ELR (cell line): ENCODE measurements around the gene FLNC.
A peak's percentile ranks its signal among the peaks of the same experiment; 100 is the strongest.

ENCODE experiments used
- DNase-seq: peaks from one replicate; pipeline ENCODE4 v3.0.0-alpha.2; 2015; ENCODE audit warnings: low read depth

The FLNC gene

DNA sequence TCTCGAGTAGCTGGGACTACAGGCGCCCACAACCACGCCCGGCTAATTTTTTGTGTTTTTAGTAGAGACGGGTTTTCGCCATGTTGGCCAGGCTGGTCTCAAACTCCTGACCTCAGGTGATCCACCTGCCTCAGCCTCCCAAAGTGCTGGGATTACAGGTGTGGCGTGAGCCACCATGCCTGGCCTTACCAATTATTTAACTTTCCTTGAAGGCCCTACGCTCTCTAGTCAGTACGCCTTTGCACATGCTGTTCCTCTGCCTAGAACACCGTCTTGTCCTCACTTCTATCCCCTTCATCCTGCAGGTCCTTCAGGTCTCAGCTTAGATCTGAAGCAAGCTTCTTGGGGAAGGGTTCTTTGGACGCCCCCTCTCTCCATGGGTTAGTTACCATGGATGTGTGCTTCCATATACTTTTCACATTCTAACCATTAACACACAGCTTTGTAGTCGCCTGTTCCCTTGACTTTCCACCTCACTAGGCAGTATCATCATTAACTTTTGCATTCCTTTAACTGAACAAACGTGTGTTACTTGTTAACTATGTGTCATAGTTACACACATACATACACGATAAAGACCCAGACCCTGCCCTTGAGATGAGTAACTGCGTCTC, 31.9 kb downstream of the FLNC start:
- DNase-seq: no peak

DNA sequence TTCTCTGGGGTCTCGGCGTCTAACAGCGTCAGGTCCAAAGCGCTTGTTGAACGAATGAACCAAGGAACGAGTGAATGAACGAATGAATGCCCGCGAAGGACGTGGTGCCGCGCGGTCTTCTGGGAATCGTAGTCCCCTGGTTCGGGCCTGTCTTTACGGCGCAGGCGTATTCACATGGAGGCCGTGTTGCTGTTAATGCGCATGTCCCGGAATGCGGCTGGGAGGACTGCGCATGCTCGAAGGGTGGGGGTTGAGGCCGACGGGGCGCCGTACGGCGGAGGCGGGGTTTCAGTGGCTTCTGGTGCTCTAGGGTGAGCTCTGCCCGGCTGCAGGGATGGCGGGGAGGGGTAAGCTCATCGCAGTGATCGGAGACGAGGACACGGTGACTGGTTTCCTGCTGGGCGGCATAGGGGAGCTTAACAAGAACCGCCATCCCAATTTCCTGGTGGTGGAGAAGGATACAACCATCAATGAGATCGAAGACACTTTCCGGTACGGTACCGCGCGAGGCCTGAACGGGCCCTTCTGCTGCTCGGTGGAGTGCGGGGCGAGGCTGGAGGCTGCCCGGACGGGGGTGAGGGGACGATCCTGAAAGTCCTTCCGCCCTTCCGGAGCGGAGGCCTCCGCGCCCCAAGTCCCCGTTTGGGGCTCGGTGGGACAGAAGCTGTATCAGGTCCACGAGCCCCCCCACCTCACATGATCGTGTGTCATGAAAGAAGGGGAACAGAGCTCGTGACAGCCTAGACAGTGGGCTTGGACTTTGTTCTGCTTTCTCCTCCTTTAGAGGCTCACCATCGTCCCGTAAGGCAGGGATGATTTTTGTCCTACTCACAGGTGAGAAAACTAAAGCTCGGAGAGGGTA, 32.6 kb downstream of the FLNC start, which contains the start of gene ATP6V1F:
Gene ATP6V1F (plus strand): TSS at position 286 of the 862 bp plus-strand sequence. CDS start 49 bp downstream, at position 335.
- DNase-seq: peak; percentile 94

DNA sequence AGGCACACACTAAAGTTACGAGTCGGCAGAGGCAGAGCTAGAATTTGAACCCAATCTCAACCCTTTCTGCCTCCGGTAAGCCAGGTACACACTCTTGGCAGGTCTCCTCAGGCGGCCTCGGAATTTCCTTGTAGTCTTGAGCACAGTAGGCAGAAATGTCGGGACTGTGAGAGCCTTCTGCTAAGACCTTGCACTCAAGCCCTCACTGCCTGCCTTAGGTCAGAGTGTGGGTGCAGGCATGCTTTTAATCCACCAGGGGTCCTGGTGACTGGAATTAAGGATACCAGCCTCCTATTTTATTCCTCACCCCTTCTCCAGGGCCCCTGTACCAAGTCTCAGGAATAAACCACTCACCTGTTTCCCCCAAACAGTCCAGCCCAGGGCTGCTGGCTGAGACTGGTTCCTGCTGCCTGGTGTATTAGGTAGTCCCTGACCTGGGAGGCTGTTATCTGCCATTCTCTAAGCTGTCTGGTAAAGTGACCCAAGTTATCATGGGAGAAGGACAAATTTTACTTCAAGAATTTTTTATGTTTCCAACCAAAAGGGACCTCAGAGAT, 33.3 kb downstream of the FLNC start:
- DNase-seq: peak; percentile 84

DNA sequence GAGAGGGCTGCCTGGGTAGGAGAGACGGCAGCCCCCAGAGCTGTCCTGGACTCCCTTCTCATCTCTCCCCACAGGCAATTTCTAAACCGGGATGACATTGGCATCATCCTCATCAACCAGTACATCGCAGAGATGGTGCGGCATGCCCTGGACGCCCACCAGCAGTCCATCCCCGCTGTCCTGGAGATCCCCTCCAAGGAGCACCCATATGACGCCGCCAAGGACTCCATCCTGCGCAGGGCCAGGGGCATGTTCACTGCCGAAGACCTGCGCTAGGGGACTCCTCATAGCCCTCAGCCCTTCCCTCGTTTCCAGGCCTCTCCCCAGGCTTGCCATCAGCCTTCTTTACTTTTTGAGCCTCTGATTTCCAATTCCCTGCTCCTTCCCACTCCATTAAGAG, 35.1 kb downstream of the FLNC start:
- DNase-seq: no peak

DNA sequence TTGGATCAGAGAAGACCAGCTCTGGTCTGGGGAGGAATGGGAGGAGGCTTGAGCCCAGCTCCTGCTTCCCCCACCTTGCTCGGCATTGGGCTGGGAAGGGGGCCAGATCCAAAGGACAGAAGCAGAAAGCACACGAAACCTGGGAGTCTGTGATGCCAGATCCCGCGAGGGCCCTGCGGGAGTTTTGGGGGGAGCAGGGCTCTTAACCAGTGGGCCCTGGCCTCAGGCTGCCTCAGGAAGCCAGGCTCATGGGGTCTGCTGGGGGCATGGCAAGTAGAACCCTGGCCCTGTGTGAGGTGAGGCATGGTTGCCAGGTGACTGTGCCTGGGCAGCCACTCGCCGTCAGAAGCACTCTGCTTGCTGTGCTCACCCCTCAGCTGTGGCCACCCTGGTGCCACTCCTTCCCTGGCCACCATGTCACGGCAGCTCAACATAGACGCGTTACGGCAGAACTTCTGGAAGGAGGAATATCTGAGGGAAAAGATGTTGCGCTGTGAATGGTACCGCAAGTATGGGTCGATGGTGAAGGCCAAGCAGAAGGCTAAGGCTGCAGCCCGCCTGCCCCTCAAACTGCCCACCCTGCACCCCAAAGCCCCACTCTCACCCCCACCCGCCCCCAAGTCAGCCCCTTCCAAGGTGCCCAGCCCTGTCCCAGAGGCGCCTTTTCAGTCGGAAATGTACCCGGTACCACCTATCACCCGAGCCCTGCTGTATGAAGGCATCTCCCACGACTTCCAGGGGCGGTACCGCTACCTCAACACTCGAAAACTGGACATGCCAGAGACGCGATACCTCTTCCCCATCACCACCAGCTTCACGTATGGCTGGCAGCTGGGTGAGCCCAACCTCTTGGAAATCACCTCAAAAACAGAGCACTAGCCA, 36.0 kb downstream of the FLNC start:
- DNase-seq: no peak

DNA sequence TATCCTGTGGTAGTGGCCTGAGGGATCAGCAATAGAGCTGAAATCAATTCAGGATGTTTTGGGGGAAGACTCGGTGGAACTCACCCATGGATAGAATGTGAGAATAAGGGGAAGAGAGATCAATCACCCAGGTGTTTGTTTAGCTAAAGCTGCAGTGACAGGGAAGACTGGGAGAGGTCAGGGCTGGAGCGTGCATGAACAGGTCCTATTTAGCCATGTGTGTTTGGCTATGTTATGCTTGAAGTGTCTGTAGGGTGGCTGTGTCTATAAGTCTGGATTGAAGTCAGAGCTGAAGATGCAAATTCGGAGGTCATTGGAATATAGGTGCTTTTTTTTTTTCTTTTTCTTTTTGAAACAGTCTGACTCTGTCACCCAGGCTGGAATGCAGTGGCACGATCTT, 37.0 kb downstream of the FLNC start:
- DNase-seq: no peak

DNA sequence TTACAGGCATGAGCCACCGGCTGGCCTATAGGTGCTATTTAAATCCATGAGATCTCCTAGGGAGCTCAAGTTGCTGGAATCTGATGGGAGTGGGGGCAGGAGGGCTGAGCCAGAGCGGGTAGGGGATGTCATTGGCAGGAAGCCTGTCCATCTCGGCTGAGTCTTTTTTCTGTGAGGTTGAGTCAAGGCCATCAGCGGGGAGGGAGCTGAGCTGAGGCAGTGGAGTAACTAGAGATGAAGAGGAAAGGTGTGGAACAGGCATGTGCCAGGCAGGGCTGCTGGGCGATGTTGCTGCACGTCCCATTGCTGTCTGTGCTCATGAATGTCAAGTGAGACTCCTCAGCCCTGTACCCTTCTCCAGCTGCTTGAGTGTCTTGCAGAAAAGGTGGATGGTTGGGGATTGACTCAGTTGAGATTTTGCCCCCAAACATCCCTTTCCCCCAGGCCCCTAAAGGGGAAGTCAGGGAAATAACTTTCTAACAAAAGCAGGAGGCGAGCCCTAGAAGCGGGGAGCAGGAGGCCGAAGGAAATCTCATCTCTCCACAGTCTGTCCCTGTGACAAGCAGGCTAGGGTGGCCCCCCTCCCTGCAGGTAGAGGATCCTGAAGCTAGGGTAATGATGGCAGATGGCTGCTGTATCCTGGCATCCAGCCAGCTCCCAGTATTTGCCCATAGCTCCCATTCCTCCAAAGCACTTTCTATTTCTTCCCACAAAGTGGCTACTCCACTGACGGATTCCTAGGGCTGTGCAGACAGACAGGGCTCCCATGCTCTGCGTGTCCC, 37.8 kb downstream of the FLNC start:
- no peak for DNase-seq

DNA sequence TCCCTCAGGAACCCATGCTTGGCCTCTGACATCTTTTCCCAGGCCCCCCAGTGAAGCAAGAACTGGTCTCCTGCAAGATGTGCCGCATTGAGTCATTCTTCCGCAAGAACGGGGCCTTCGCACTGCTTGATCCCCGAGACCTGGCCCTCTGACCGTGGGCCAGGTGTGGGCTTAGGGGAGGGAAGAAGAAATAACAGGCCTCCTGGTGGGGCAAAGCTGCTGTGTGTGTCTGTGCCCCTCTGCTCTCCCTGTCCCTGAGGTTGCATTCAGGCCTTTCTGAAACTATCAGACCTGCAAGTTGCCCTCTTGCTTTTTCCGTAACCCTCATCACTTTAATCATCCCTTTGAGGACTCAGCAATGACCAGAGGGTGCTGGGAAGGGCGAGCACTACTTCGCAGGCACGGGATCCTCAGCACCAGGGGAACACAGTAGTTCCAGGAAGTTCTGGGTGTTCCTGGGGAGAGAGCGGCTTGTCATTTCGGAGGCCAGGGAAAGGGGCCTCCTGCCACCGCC, 38.5 kb downstream of the FLNC start:
- DNase-seq: no peak

DNA sequence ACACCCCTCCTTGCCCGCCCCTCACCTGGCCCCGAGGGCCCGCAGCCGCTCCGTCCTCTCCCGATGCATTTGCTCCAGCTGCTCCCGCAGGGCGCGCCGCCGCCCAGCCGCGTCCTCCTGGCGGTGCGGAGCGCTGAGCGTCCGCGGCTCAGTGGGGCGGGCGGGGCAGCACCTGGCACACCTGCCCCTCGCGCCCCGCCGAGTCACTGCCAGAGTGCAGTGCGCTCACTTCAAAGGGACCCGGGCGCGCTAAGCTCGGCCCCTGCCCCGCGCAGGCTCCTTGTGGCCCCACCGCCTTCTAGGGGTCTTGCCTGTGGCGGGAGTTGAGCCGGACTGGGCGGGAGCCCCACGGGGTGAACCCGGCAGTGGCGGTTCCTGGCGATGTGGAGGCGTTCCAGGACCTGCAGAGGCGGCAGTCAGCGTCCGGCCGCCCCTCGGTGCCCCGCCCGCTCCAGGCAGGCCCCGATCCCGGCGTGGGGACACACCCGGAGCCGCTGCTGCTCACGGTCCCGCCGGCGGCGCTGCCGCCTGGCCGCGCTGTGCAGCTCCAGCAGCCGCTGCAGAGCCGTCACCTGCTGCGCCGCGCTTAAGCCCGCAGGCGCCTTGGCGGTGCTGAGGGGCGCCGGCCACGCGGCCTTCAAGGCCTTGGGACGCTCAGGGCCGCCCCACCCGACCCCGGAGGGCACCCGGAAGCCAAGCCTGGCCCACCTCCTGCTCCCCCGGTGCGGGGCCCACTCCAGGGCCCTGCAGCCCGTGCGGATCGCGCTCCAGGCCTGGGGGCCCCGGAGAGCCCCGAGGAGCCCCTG, 39.1 kb downstream of the FLNC start:
- DNase-seq: peak; percentile 45

DNA sequence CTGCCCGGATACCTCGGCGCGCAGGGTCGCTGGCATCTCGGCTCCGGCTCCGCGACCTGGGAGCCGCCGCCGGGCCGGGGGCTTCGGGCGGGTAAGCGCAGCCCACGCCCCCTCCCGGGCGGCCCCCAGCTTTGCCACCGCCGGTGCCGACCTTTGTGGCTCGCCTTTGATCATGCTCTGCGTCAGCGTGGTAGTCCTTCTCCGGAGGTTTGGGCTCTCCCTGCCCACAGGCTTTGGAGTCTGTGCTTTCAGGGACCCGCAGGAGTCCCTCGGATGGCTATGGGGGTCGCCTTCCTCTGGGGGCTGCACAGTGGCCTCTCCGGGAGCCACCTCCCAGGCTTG, 39.7 kb downstream of the FLNC start:
- DNase-seq: no peak

DNA sequence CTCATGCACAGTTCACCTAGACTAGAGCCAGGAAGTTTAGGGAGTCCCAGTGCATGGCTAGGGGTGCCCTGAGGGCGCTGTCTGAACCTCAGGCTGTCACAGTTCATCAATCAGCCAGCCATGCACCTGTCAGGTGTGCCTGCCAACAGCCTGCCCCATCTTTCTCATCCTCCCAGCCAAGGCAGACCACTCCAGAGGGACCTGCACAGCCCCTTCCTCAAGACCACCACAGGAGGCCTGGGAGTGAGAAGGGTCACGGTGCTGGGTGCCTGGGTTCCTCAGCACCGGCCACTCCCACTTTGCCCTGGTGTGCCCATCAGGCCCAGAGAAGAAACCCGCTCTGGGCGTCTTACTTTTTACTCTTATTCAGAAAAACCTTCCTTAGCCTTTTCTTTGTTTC, 40.8 kb downstream of the FLNC start:
- no peak for DNase-seq

DNA sequence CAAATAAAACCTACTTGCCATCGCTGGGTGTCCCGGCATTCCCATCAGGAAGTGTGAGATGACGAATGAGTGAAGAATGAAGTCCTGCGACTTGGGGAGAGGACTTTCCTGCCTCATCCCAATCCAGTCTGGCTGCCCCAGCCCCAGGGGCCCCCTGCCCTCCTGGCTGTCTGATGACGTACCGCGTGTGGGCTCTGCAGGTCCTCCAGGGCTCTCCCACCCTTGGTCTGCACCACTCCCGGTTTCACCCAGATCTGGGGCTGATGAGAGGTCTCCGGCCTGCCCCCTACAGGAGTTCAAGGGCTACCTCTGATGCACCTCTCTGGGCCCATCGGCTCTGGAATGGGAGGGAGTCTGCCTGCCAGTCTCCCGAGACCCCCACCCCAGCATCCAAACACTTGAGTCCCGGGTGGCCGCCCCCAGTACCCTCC, 42.2 kb downstream of the FLNC start:
- DNase-seq: peak; percentile 19

DNA sequence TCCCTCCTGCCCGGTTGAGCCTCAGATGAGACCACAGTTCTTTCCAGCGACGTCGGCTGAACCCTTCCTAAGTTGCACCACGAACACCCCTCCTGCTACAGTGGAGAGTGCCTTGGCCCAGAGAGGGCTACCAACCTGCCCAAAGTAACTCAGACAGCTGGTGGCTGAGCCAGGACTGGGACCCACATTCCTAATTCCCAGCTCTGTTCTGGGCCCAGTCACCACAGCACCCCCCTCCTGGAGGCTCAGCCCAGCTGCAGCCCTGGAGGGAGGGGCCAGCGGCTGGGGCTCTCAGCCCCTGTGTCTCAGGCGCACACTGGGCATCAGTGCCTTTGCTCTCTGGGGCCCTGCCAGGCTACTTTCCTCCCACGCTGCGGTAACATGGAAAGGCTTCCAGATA, 43.0 kb downstream of the FLNC start:
- no peak for DNase-seq

DNA sequence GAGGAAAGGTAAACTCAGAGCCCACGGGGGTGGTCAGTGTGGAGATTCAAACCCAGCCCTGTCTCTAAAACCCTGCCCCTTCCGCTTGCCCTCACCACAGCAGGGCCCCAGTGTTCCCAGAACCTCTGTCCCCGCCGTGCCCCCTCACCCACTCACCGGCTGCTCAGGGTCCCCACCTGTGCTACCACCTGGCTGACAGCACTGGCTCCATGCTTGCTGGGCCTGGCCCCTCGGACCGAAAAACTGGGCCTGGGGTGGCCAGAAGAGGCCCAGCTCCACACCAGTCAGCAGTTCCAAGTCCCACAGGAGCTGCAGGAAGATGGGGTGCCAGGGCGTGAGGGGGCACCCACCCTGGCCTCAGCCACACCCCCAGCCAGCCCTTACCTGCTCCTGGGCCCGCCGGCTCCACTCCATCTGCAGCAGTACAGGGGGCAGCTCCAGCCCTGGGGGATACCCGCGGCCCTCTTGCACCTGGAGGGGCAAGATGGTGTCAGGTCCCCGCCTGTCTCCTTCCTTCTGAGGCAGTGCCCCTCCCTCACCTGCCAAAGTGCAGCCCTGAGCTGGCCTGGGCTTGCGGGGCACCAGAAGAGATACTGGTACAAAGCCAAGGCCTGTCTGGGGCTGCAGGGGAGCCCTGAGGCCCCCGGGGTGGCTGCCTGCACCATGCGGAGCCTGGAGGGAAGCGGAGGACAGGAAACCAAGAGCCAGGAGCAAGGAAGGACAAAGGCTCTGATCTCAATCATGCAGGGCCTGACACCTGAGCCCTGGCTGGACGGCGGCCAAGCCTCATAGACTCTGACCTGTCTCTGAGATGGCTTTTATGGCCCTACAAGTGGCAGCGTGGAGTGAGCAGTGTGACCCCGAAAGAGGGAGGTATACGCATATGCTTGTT, 44.2 kb downstream of the FLNC start:
- DNase-seq: no peak

DNA sequence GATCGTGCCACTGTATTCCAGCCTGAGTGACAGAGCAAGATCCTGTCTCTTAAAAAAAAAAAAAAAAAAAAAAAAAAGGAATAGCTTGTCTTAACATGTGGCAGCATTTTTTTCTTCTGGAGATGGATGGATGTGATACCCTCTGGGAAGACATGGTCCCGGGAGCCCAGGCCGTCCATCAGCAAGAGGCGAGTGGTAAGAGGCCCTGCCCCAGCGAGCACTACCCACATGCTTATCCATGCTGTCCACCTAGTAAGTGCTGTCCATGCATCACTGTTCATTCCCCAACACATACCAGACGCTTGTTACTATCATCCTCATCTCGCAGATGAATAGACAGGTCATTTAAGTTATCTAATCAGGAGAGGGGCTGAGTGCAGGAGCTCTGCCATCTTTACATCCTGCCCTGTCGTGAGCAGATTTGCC, 45.3 kb downstream of the FLNC start:
- no peak for DNase-seq

DNA sequence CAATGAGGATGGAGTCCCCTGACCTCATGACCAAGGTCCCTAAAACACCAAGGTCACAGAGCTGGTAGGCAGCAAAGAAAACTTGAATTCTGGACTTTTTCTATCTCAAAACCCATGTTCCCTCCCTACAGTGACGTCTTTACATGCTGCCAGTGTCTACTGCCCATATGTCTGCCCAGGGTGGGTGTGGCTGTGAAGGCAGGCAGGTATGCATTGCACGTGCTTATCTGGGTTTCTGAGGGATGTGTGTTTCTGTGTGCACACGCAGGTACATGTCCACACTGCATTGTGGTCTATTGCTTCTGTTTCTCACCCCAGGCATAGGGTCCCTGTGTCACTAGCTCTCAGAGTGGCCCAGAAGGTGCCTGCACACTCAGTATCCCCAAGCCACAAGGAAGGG, 45.9 kb downstream of the FLNC start:
- DNase-seq: no peak

DNA sequence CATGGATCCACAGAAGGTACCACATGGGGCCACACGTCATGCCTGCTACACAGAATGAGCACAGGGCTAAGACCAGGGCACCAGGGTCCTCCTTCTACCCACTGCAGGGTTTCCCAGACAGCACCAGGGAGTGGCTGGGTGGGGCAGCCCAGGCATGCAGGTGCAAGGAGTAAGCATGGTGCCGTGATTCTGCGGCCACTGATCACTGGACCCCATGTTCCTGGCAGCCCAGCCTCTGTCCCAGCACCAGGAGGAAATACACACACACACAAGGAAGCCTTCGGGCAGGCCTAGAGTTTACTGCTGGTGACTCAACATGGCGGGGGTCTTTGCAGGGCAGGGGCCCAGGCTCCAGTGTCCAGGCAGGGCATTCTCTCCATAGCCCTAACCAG, 46.4 kb downstream of the FLNC start:
- no peak for DNase-seq

DNA sequence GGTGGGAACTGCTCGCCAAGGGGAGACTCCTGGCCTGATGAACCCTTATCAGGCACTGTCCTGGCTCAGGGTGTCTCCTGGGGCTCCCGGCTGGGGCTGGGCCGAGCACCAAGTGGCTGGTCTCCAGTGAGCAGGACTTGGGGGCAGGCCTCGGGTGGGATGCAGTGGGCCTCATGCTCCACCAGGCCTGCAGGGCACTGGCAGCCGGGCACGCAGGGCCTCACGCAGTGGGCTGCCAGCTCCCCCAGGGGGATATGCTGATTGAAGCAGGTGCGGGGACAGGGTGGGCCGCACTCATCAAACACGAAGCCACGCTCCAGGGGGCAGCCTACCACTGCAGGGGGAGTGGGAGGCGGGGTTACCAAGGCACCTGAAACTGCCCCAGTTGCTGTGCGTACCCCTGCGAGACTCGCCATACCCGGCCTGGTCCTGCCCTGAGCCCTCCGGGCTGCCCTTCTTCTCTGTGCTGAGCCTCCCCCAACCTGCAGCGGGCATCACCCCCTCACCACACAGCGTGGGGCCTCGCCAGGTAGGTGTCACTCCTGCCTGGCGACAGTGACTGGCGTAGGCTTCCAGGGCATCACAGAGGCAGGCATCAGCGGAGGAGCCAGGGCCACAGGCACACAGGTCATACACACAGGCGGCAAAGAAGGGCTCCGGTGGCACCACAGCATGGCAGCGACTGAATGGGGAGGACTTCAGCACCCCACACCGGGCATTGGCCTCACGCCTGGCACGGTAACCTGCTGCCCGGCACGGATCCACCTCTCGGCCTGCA, 47.0 kb downstream of the FLNC start:
- DNase-seq: no peak

DNA sequence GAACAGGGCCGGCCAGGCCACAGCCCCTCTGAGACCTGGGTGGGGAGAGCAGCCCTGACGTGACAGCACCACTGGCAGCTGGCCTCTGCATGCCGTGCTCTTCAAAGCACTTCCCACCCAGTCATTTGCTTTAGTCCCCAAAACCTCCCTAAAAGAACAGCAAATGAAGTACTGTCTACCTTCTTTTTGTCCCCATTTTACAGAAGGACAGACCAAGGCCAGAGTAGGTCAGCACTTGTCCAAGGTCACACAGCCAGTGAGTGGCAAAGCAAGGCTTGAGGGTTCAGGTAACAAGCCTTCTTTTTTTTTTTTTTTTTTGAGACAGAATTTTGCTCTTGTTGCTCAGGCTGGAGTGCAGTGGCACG, 47.5 kb downstream of the FLNC start:
- DNase-seq: no peak
